Right lung (tissue), 10 donors: ENCODE results near the gene SYNGR1. TPM values are rescaled to one million over a fixed set of nuclear protein-coding genes. Genes with fewer than 3 reads are reported as not detected.

Source experiments
- DNase-seq, 2 donors: peaks; one replicate each; pipeline ENCODE4 v3.0.0-alpha.2; 2013
- long read RNA-seq, 8 donors: transcript quantifications; one replicate each; lab custom pipeline, GENCODE V29; 2026
- polyA plus RNA-seq, 5 donors: library from polyadenylated mRNA; unstranded; fragments of 120-200 nt; gene quantifications; one replicate each; pipeline versions ENCODE4 v1.2.1 to v1.2.3, GENCODE V29; 2013; ENCODE audit warnings: inconsistent platforms in 1 of 5, low replicate concordance in 1 of 5; ENCODE audit not compliant: insufficient read length in 5 of 5, insufficient read depth in 1 of 5

The SYNGR1 gene
- 10 to 100 TPM; 22.8 to 35.0 (median 27.6) TPM for polyA plus RNA-seq
- long read RNA-seq, donor 1, full-length matches to known transcripts = 34 of 34 reads
- long read RNA-seq, donor 1, partial matches to known transcripts = 0 of 34 reads
- long read RNA-seq, donor 1, other reads (novel, unspliced or antisense) = 0 of 34 reads
- long read RNA-seq, donor 2, full-length matches to known transcripts = 9 of 9 reads
- long read RNA-seq, donor 2, partial matches to known transcripts = 0 of 9 reads
- long read RNA-seq, donor 2, other reads (novel, unspliced or antisense) = 0 of 9 reads
- long read RNA-seq, donor 3, full-length matches to known transcripts = 15 of 15 reads
- long read RNA-seq, donor 3, partial matches to known transcripts = 0 of 15 reads
- long read RNA-seq, donor 3, other reads (novel, unspliced or antisense) = 0 of 15 reads
- long read RNA-seq, donor 4, full-length matches to known transcripts = 11 of 17 reads
- long read RNA-seq, donor 4, partial matches to known transcripts = 6 of 17 reads
- long read RNA-seq, donor 4, other reads (novel, unspliced or antisense) = 0 of 17 reads
- long read RNA-seq, donor 5, full-length matches to known transcripts = 21 of 28 reads
- long read RNA-seq, donor 5, partial matches to known transcripts = 7 of 28 reads
- long read RNA-seq, donor 5, other reads (novel, unspliced or antisense) = 0 of 28 reads
- long read RNA-seq, donor 6, full-length matches to known transcripts = 22 of 22 reads
- long read RNA-seq, donor 6, partial matches to known transcripts = 0 of 22 reads
- long read RNA-seq, donor 6, other reads (novel, unspliced or antisense) = 0 of 22 reads
- long read RNA-seq, donor 7, full-length matches to known transcripts = 8 of 8 reads
- long read RNA-seq, donor 7, partial matches to known transcripts = 0 of 8 reads
- long read RNA-seq, donor 7, other reads (novel, unspliced or antisense) = 0 of 8 reads
- long read RNA-seq, donor 8, full-length matches to known transcripts = 7 of 7 reads
- long read RNA-seq, donor 8, partial matches to known transcripts = 0 of 7 reads
- long read RNA-seq, donor 8, other reads (novel, unspliced or antisense) = 0 of 7 reads

- DNase-seq = no peak
Observed at GRCh38 chr22:39349967-39350726, at the start of gene SYNGR1. SYNGR1 (plus strand) TSS chr22:39349991; CDS start chr22:39350011, 20 bp downstream.

- no peak for DNase-seq
Observed at GRCh38 chr22:39300186-39300830, 49.5 kb upstream of the SYNGR1 start.

- DNase-seq = no peak
Observed at GRCh38 chr22:39301108-39301507, 48.7 kb upstream of the SYNGR1 start.

- no peak for DNase-seq
Observed at GRCh38 chr22:39301926-39302325, 47.9 kb upstream of the SYNGR1 start.

GRCh38 chr22:39302431-39302960 is 47.3 kb upstream of the SYNGR1 start:
- DNase-seq = no peak

- DNase-seq = no peak
Observed at GRCh38 chr22:39303358-39303757, 46.4 kb upstream of the SYNGR1 start.

- DNase-seq = no peak
Observed at GRCh38 chr22:39303892-39304671, 45.7 kb upstream of the SYNGR1 start.

GRCh38 chr22:39306456-39307361 is 43.1 kb upstream of the SYNGR1 start:
- DNase-seq = no peak

GRCh38 chr22:39308614-39309363 is 41.0 kb upstream of the SYNGR1 start:
- no peak for DNase-seq

- DNase-seq = no peak
Observed at GRCh38 chr22:39309364-39309861, 40.4 kb upstream of the SYNGR1 start.

- no peak for DNase-seq
Observed at GRCh38 chr22:39309881-39310714, 39.7 kb upstream of the SYNGR1 start.

- no peak for DNase-seq
Observed at GRCh38 chr22:39311592-39312400, 38.0 kb upstream of the SYNGR1 start.

- no peak for DNase-seq
Observed at GRCh38 chr22:39312410-39312809, 37.4 kb upstream of the SYNGR1 start.

- DNase-seq = no peak
Observed at GRCh38 chr22:39313258-39314001, 36.4 kb upstream of the SYNGR1 start.
